Thoracic aorta (tissue), 2 donors: ENCODE measurements around the gene LRRC56. TPM values are rescaled to one million over a fixed set of nuclear protein-coding genes. Genes with fewer than 3 reads are reported as not detected.

ENCODE experiments used
- ATAC-seq: fragments of 150-250 bp; one replicate; pipeline ENCODE4 v1.8.0; 2017; ENCODE audit warnings: low read depth; ENCODE audit not compliant: insufficient number of reproducible peaks, low FRiP score
- DNase-seq: peaks from one replicate; pipeline ENCODE4 v3.0.0-alpha.2; 2020; ENCODE audit warnings: low spot score
- H3K27ac ChIP-seq, 2 donors: fragments of 200-600 bp; sonication (generic); 1 replicate in 1 of 2; 2 replicates in 1 of 2; pipeline ENCODE4 v1.5.1; 2016; ENCODE audit warnings: mild to moderate bottlenecking in 2 of 2, moderate library complexity in 2 of 2
- H3K27me3 ChIP-seq: fragments of 200-600 bp; sonication (generic); replicated peaks from 2 replicates; pipeline ENCODE4 v1.6.0; 2016; ENCODE audit warnings: mild to moderate bottlenecking; ENCODE audit not compliant: insufficient read depth
- H3K36me3 ChIP-seq: fragments of 200-600 bp; sonication (generic); one replicate; pipeline ENCODE4 v1.5.1; 2016
- H3K4me1 ChIP-seq, 2 donors: fragments of 200-600 bp; sonication (generic); 1 replicate in 1 of 2; 2 replicates in 1 of 2; pipeline versions ENCODE4 v1.5.1 to v1.6.0; 2016; ENCODE audit warnings: low read depth in 2 of 2, mild to moderate bottlenecking in 1 of 2; ENCODE audit not compliant: control insufficient read depth in 1 of 2
- H3K4me3 ChIP-seq: fragments of 200-600 bp; sonication (generic); 2 replicates; pipeline ENCODE4 v1.5.1; 2016; ENCODE audit warnings: mild to moderate bottlenecking
- H3K9me3 ChIP-seq: fragments of 200-600 bp; sonication (generic); 2 replicates; pipeline ENCODE4 v1.5.1; 2016
- total RNA-seq, 2 donors: library from RNA; depleted of rRNA; stranded (reverse); fragments of >200 nt; gene quantifications; one replicate each; pipeline versions ENCODE4 v1.1.0 to v1.2.3, GENCODE V29; 2016
- TF ChIP-seq, protein P1 (sequence below): fragments of 200-600 bp; sonication (generic); IDR thresholded peaks from one replicate; pipeline ENCODE4 v1.5.1; 2019; ENCODE audit warnings: antibody characterized with exemption

The LRRC56 gene
- total RNA-seq, 2 donors from 2014 or later = 0.41 TPM; not detected in 1

DNA sequence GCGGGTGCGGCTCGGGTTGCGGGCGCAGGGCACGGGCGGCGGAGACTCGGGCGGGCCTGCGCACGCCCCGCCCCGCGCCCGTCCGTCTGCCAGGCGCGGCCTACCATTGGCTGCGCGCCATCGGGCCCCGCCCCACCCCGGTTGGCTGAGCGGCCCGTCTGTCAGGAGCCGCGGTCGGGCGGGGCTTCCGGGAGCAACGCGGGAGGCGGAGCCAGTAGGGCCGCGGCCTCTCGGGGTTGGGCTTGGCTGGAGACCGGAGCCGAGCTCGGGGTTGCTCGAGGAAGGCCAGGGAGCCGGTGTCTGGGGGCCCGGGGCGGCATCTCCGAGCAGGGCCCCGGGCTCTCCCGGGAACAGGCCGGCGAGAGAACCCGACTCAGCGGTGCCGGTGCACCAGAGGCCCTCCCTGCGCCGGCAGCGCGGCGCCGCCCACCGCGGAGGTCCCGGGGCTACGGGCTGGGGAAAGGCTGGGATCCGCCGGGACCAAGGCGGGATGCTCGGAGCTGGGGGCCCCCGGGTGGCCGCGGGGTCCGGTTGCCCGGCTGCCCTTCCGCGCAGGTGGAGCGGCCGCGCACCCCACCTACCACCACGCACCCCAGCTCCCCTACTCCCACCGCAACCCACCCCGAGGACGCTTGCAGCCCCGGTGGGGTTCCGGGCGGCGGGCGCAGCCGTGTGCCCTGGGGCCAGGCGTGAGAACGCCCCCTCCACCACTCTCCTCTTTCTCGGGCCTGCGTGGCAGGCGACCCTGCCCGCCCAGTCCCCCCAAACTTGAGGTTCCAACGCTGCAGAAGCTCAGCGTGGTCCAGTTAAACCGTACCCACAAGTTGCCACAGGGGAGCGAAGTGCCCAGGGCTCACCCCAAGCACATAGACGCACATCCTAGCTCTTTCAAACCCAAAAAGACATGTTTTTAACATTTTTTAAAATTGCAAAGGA is 1.5 kb upstream of the LRRC56 start, which contains the start of gene HRAS:
Gene HRAS, minus strand, starts transcription at position 58 of the 936 bp plus-strand sequence.
- ATAC-seq (peak; percentile 58), DNase-seq (peak; percentile 54)
- Histone ChIP-seq H3K27ac (peak within 1 kb of the TSS; percentile 22 to 65), H3K4me1 (peaks cover 16 to 35% of the 10 kb centered on the region in 2 donors), H3K27me3 (no peaks in the 10 kb centered on the region), H3K9me3 (no peaks in the 10 kb centered on the region), H3K4me3 (peak within 1 kb of the TSS; percentile 96), H3K36me3 (peaks cover 12% of the 10 kb centered on the region)
- TF ChIP-seq, protein P1, sequence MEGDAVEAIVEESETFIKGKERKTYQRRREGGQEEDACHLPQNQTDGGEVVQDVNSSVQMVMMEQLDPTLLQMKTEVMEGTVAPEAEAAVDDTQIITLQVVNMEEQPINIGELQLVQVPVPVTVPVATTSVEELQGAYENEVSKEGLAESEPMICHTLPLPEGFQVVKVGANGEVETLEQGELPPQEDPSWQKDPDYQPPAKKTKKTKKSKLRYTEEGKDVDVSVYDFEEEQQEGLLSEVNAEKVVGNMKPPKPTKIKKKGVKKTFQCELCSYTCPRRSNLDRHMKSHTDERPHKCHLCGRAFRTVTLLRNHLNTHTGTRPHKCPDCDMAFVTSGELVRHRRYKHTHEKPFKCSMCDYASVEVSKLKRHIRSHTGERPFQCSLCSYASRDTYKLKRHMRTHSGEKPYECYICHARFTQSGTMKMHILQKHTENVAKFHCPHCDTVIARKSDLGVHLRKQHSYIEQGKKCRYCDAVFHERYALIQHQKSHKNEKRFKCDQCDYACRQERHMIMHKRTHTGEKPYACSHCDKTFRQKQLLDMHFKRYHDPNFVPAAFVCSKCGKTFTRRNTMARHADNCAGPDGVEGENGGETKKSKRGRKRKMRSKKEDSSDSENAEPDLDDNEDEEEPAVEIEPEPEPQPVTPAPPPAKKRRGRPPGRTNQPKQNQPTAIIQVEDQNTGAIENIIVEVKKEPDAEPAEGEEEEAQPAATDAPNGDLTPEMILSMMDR = no peak

- Histone ChIP-seq H3K27me3 (no peaks in the 10 kb centered on the region), H3K4me1 (peaks cover 16 to 35% of the 10 kb centered on the region in 2 donors), H3K27ac (no peak overlapping the region), H3K36me3 (peaks cover under 1% of the 10 kb centered on the region), H3K9me3 (no peaks in the 10 kb centered on the region), H3K4me3 (peak overlapping the region; percentile 90)
- ATAC-seq = no peak
- no peak for DNase-seq
- TF ChIP-seq, protein P1 = no peak
These were observed 499 bp downstream of the LRRC56 start for GRCh38 chr11:537622-538430.

DNA sequence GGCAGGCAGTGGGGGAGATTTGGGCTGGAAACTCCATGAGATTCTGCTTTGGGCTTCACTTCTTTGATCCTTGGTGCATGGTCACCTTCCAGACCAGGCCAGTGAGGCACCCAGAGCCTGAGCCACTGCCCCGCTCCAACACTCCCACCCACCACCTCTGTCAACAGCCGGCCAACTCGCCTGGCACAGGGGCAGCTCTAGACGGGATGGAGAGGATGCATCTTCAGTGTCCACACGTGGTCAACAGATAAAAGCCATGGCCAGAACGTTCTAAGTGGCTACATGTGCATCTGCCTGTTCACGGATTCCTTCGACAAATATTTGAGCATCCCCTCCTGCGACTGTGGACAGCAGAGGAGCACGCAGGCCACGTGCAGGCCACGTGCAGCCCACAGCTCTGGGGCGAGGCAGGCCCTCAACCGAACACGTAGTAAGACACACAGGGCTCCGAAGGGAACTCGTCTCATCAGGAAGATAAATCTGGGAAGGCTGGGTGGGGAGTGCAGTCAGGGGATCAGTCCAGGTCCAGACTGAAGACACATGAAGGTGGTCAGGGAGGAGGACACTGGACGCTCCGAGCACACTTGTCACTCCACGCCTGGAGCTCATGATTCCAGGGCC is 1.2 kb downstream of the LRRC56 start:
- Histone ChIP-seq H3K9me3 (no peaks in the 10 kb centered on the region), H3K36me3 (no peaks in the 10 kb centered on the region), H3K27me3 (no peaks in the 10 kb centered on the region), H3K4me1 (peaks cover 16 to 35% of the 10 kb centered on the region in 2 donors), H3K27ac (no peak overlapping the region), H3K4me3 (no peak overlapping the region)
- DNase-seq (no peak), ATAC-seq (no peak)
- TF ChIP-seq, protein P1 = no peak

GRCh38 chr11:539971-540481 is 2.7 kb downstream of the LRRC56 start:
- TF ChIP-seq, protein P1 = no peak
- ATAC-seq = no peak
- Histone ChIP-seq H3K27me3 (no peaks in the 10 kb centered on the region), H3K4me3 (no peak overlapping the region), H3K9me3 (no peaks in the 10 kb centered on the region), H3K27ac (no peak overlapping the region), H3K36me3 (no peaks in the 10 kb centered on the region), H3K4me1 (peaks cover 9 to 23% of the 10 kb centered on the region in 2 donors)
- no peak for DNase-seq
